ENCODE data around the gene IQCH. TPM values are rescaled to one million over a fixed set of nuclear protein-coding genes. Genes with fewer than 3 reads are reported as not detected.
A peak's percentile ranks its signal among the peaks of the same experiment; 100 is the strongest.

The IQCH gene
- total RNA-seq, 1 experiment from 2014 or later, result 1.1 TPM

DNA sequence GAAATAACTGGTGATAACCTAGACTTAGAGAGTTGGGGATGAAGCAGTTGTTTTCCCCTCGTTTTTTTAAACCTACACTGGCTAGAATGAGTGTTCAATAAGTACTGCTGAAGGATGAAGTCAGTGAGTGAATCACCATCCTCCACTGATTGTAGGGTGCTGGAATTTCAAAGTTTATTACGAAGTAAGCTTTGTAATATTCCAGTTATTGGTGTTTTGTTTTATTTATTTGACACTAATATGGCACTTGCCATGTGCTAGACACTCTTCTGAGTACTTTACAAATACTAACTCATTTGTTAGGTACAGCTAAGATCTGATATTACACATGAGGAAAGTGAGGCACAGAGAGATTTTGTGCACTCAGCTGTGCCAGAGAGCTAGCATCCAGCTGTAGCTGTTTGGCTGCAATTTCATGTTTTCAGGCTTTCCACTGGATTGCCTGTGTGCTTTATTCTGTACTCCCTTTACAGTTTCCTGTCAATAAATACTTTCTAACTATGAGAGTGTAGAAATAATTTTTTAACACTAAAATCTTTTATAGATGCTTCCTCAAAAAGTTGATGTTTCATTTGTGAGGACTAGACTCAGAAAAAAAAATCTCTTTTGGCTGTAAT, 293.8 kb downstream of the IQCH start:
- no peak overlapping the region for H2BK12ac ChIP-seq (ENCODE audit: insufficient read length, low read depth, low read length)
- no peak for DNase-seq
- H3K56ac ChIP-seq (ENCODE audit: insufficient read length, low read depth, low read length), result no peak overlapping the region
- TF ChIP-seq CTCF (conservative IDR thresholded peaks at IDR 0.05), result no peak
- H3K27ac ChIP-seq (ENCODE audit: insufficient read length, low read depth, low read length), result no peak overlapping the region
- H3K23ac ChIP-seq (ENCODE audit: insufficient read length, low read depth, low read length), result no peak overlapping the region
- H4K8ac ChIP-seq (replicated peaks; ENCODE audit: insufficient read length, low read depth, low read length), result no peak overlapping the region
- Mint-ChIP-seq H3K9me3 (no peaks in the 10 kb centered on the region), H3K4me3 (0 out of 5 replicates have a peak overlapping the region, but pooled peaks of 1 of the 2 experiments have one; percentile 16), H3K27ac (peak overlapping the region in 1 of 3 experiments; percentile 31; a peak in 1 of 7 replicates), H3K4me1 (peaks cover 25 to 26% of the 10 kb centered on the region in 2 experiments), H3K36me3 (ENCODE audit: insufficient read depth in 1 of 3, low read depth in 3 of 3) (peaks cover 0 to 23% (median 13%) of the 10 kb centered on the region in 3 experiments; a peak in 5 of 7 replicates), H3K27me3 (ENCODE audit: low read depth) (no peaks in the 10 kb centered on the region)
- no peak overlapping the region for H2BK120ac ChIP-seq (ENCODE audit: low read depth, low read length, poor library complexity, severe bottlenecking)
- H3K9ac ChIP-seq (ENCODE audit: extremely low read depth, insufficient read length, low read length), result no peak overlapping the region
- no peaks in the 10 kb centered on the region for H3K9me3 ChIP-seq (ENCODE audit: control insufficient read depth, low read depth, low read length)
- WGBS (ENCODE audit: extremely low coverage, insufficient read length, low lambda C conversion rate), result no CpG with 5 or more reads among the region's 2 CpGs
- no peaks in the 10 kb centered on the region for H3K79me1 ChIP-seq (ENCODE audit: insufficient read depth, low read depth, low read length, poor library complexity, severe bottlenecking)
- no peak overlapping the region for H3K18ac ChIP-seq (ENCODE audit: insufficient read length, low read depth, low read length)
- H3K4me2 ChIP-seq (ENCODE audit: insufficient read depth, insufficient read length, low read length), result no peak overlapping the region
- H3K14ac ChIP-seq (ENCODE audit: insufficient read depth, low read length), result no peak overlapping the region
- H3K79me2 ChIP-seq (ENCODE audit: insufficient read depth, low read length), result no peaks in the 10 kb centered on the region
- peaks cover 4% of the 10 kb centered on the region; the same call in 1 of the 2 replicates for H3K4me1 ChIP-seq (ENCODE audit: insufficient read depth, low read length)
- no peaks in the 10 kb centered on the region for H4K20me1 ChIP-seq (ENCODE audit: control insufficient read depth, insufficient read depth, insufficient read length)
- H2AK5ac ChIP-seq (ENCODE audit: insufficient read length, low read length), result no peak overlapping the region
- no peak overlapping the region for H3K4ac ChIP-seq (ENCODE audit: low read depth, low read length)
- no peak overlapping the region for H2BK15ac ChIP-seq (ENCODE audit: low read depth, low read length)
- no peak overlapping the region for H2BK20ac ChIP-seq (ENCODE audit: low read depth, low read length, poor library complexity, severe bottlenecking)
- H3K23me2 ChIP-seq (ENCODE audit: insufficient read length, low read depth, low read length, poor library complexity, severe bottlenecking), result peaks cover under 1% of the 10 kb centered on the region
- no peak overlapping the region for H3T11ph ChIP-seq (ENCODE audit: low read length)
- no peak overlapping the region for H2AFZ ChIP-seq (ENCODE audit: low read length)
- H4K91ac ChIP-seq (ENCODE audit: insufficient read length, low read depth, low read length), result no peak overlapping the region
- no peak overlapping the region for H2BK5ac ChIP-seq (ENCODE audit: insufficient read length, low read length)
- no peaks in the 10 kb centered on the region; the same call in 1 of the 2 replicates for H3K27me3 ChIP-seq (ENCODE audit: insufficient read depth, low read length)
- H4K5ac ChIP-seq (ENCODE audit: insufficient read length, low read depth, low read length), result no peak overlapping the region

Measured in H9 (cell line).